Lung (tissue), 12 donors: ENCODE data around the gene EHMT1. TPM values are rescaled to one million over a fixed set of nuclear protein-coding genes. Genes with fewer than 3 reads are reported as not detected.
A peak's percentile ranks its signal among the peaks of the same experiment; 100 is the strongest.

ENCODE experiments used
- ATAC-seq: fragments of 200-7000 bp; cut with Tn5 transposase; one replicate; pipeline ENCODE4 v1.9.1; 2020; ENCODE audit warnings: moderate number of reproducible peaks; ENCODE audit not compliant: insufficient read depth, low FRiP score
- DNase-seq, 3 donors: peaks; one replicate each; pipeline ENCODE4 v3.0.0-alpha.2; 2013 to 2017
- H3K27ac ChIP-seq, 2 donors: one replicate each; pipeline ENCODE4 v1.5.1; 2013; ENCODE audit warnings: mild to moderate bottlenecking in 2 of 2, moderate library complexity in 2 of 2, control low read depth in 1 of 2, inconsistent platforms in 1 of 2, low read depth in 1 of 2, low read length in 1 of 2
- H3K27me3 ChIP-seq, 3 donors: one replicate each; pipeline ENCODE4 v1.5.1; 2013; ENCODE audit warnings: low read length in 2 of 3; ENCODE audit not compliant: control insufficient read depth in 3 of 3, insufficient read depth in 3 of 3
- H3K36me3 ChIP-seq, 4 donors: one replicate each; pipeline ENCODE4 v1.5.1; 2013; ENCODE audit warnings: low read length in 4 of 4, mild to moderate bottlenecking in 1 of 4, moderate library complexity in 1 of 4; ENCODE audit not compliant: control insufficient read depth in 4 of 4, insufficient read depth in 4 of 4
- H3K4me1 ChIP-seq, 5 donors: one replicate each; pipeline ENCODE4 v1.5.1; 2013; ENCODE audit warnings: low read length in 5 of 5, mild to moderate bottlenecking in 2 of 5, moderate library complexity in 1 of 5; ENCODE audit not compliant: control insufficient read depth in 5 of 5, insufficient read depth in 5 of 5
- H3K4me3 ChIP-seq: one replicate; pipeline ENCODE4 v1.5.1; 2013; ENCODE audit warnings: mild to moderate bottlenecking, control low read depth, moderate library complexity
- H3K9ac ChIP-seq, 2 donors: one replicate each; pipeline ENCODE4 v1.5.1; 2013; ENCODE audit warnings: low read length in 2 of 2, control low read depth in 1 of 2; ENCODE audit not compliant: insufficient read depth in 1 of 2
- H3K9me3 ChIP-seq, 4 donors: one replicate each; pipeline ENCODE4 v1.5.1; 2013; ENCODE audit warnings: low read length in 3 of 4, mild to moderate bottlenecking in 1 of 4, moderate library complexity in 1 of 4; ENCODE audit not compliant: control insufficient read depth in 4 of 4, insufficient read depth in 3 of 4
- WGBS, 2 donors: extraction: QIAGEN DNeasy Blood & Tissue Kit; methylation state at CpG; one replicate each; pipeline ENCODE4 v1.1.7; 2013; 5-methylcytosine and 5-hydroxymethylcytosine counted together
- polyA plus RNA-seq, 2 donors: library from polyadenylated mRNA; stranded (reverse); fragments of 200-250 nt; gene quantifications; one replicate each; pipeline ENCODE4 v1.2.1, GENCODE V29; 2013
- total RNA-seq, 2 donors: library from RNA; depleted of rRNA in 1 of 2; stranded (reverse); fragments of >200 nt in 1 of 2; gene quantifications; one replicate each; pipeline ENCODE4 v1.2.1, GENCODE V29; 2014 to 2021
- TF ChIP-seq, protein P1 (sequence below): IDR thresholded peaks from 2 replicates; pipeline ENCODE4 v1.5.1; 2012; ENCODE audit warnings: mild to moderate bottlenecking; ENCODE audit errors: control extremely low read depth, extremely low read depth
- donor health status: control.
- donor health status: control.
- donor health status: Bipolar disorder and iron deficiency.
- donor health status: healthy.
- donor health status: DM: yes; HTN: yes; CAD: no.

The EHMT1 gene
- total and polyA plus RNA-seq, 4 donors = 32.2 to 91.5 (median 58.1) TPM

DNA sequence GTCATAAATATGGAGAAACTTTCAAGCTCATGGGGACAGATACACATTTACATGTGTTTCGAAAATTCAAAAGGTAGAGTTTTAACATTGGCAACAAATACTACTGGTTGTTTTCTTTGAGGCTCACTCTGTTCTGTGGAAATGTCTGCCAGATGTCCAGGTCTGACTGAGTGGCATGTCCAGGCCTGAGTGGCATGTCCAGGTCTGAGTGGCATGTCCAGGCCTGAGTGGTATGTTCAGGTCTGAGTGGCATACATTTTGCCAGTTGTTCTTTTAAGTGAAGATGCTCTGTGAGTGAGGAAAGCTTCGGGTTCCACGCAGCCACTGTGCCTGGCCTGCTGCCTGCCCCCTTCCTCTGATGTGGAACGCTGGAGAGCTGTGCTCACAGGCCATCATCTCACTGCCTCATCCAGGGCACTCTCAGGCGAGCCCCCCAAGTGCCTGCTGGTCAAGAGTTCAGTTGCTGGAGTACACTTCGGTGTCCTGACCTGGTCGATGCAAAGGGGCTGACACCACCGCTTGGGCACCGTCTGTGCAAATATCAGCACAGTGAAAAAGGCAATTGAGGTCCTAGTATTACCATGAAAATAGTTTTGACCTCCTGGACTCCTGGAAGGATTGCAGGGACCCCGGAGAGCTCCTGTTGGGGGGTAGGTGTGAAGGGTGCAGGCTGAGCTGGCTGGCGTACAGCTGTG lies 89.9 kb downstream of the EHMT1 start:
- TF ChIP-seq, protein P1, sequence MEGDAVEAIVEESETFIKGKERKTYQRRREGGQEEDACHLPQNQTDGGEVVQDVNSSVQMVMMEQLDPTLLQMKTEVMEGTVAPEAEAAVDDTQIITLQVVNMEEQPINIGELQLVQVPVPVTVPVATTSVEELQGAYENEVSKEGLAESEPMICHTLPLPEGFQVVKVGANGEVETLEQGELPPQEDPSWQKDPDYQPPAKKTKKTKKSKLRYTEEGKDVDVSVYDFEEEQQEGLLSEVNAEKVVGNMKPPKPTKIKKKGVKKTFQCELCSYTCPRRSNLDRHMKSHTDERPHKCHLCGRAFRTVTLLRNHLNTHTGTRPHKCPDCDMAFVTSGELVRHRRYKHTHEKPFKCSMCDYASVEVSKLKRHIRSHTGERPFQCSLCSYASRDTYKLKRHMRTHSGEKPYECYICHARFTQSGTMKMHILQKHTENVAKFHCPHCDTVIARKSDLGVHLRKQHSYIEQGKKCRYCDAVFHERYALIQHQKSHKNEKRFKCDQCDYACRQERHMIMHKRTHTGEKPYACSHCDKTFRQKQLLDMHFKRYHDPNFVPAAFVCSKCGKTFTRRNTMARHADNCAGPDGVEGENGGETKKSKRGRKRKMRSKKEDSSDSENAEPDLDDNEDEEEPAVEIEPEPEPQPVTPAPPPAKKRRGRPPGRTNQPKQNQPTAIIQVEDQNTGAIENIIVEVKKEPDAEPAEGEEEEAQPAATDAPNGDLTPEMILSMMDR = no peak
- peaks cover 3 to 38% (median 25%) of the 10 kb centered on the region in 5 donors for H3K4me1 ChIP-seq
- H3K36me3 ChIP-seq = peaks cover 0 to 13% (median 5%) of the 10 kb centered on the region in 4 donors
- no peaks in the 10 kb centered on the region for H3K27me3 ChIP-seq
- DNase-seq (no peak), ATAC-seq (no peak)
- WGBS, 2 donors = 79 to 92% methylated on average over 11 of the region's 11 CpGs
- H3K27ac ChIP-seq = no peak overlapping the region
- no peak overlapping the region for H3K9ac ChIP-seq
- no peaks in the 10 kb centered on the region for H3K9me3 ChIP-seq
- no peak overlapping the region for H3K4me3 ChIP-seq

DNA sequence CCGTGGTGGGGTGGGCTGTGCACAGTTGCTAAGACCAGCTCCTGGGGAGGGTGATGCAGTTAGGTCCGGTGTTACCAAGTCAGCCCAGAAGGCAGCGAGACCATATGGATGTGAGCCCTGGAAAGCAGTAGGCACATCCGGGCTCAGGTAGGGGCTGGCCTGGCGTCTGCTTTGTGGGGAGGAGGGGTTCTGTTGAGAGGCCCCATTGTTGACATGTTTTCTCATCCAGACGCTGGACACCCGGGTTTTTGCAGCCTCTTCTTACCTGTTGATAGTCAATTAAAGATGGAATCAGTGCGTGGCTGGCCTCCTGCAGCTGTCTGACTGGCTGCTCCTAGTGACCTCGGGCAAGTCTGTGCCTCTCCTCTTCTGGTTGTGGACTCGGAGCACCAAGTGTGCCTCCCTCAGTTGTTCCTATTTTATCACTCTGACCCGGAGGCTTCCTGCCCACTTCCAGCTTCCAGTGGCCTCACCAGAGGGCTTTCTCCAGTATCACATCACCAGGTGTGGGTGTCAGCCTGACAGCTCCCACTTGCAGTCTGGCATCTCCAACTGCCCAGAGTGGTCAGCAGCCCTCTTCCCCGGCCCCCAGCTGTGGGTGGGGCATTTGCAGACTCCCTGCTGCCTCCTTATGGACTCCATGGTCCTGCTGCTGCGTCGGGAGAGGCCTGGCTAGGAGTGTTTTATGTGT lies 90.8 kb downstream of the EHMT1 start:
- no peak overlapping the region for H3K27ac ChIP-seq
- ATAC-seq = no peak

DNA sequence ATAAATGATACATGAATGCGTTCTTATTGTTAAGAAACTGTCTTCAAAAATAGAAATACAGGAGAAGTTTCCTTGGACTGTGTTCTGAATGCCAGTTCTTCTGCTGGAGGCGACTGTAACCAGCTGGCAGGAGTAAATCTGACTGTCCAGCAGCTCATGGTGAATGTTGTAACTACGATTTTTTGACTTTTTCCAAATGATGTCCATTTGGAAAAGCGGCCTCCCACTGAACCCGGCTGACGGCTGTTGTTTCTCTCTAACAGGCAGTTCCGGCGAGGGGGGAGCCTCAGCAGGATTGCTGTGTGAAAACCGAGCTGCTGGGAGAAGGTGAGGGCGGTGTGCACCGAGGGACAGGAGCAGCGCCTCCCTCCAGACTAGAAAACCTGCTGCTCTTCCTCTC lies 91.9 kb downstream of the EHMT1 start:
- Histone ChIP-seq H3K27me3 (no peaks in the 10 kb centered on the region), H3K4me3 (no peak overlapping the region), H3K27ac (no peak overlapping the region), H3K36me3 (peaks cover 4 to 17% (median 7%) of the 10 kb centered on the region in 4 donors), H3K9me3 (peaks cover 0 to 2% (median 0%) of the 10 kb centered on the region in 4 donors), H3K9ac (peak overlapping the region in 1 of 2 donors; percentile 24), H3K4me1 (peaks cover 3 to 38% (median 21%) of the 10 kb centered on the region in 5 donors)
- TF ChIP-seq, protein P1 = no peak
- 80 to 84% methylated on average over 12 of the region's 12 CpGs for whole genome bisulfite sequencing, 2 donors
- ATAC-seq (no peak), DNase-seq (peak; percentile 84 to 96 (median 93))

More for the DNA sequence above, 90.8 kb downstream of the EHMT1 start:
- H3K36me3 ChIP-seq = peaks cover 4 to 13% (median 6%) of the 10 kb centered on the region in 4 donors
- H3K27me3 ChIP-seq = no peaks in the 10 kb centered on the region
- 89 to 94% methylated on average over 14 of the region's 14 CpGs for WGBS, 2 donors
- H3K9me3 ChIP-seq = no peaks in the 10 kb centered on the region
- no peak overlapping the region for H3K4me3 ChIP-seq
- peaks cover 3 to 38% (median 22%) of the 10 kb centered on the region in 5 donors for H3K4me1 ChIP-seq
- no peak for DNase-seq
- TF ChIP-seq, protein P1 = no peak
- no peak overlapping the region for H3K9ac ChIP-seq
